Thymus (tissue), 11 donors: ENCODE data around the gene CALB2. TPM values are rescaled to one million over a fixed set of nuclear protein-coding genes. Genes with fewer than 3 reads are reported as not detected.

Experiments
- DNase-seq, 9 donors: peaks; one replicate each; pipeline ENCODE4 v3.0.0-alpha.2; 2013; ENCODE audit warnings: low spot score in 9 of 9, low read depth in 6 of 9, missing footprints in 1 of 9
- H3K27ac ChIP-seq, 2 donors: one replicate each; pipeline ENCODE4 v1.5.1; 2013; ENCODE audit warnings: control low read depth in 1 of 2, low read depth in 1 of 2, low read length in 1 of 2, mild to moderate bottlenecking in 1 of 2, moderate library complexity in 1 of 2
- H3K27me3 ChIP-seq, 2 donors: one replicate each; pipeline ENCODE4 v1.5.1; 2013; ENCODE audit warnings: low read length in 1 of 2; ENCODE audit not compliant: control insufficient read depth in 2 of 2, insufficient read depth in 1 of 2
- H3K36me3 ChIP-seq, 2 donors: one replicate each; pipeline ENCODE4 v1.5.1; 2013; ENCODE audit warnings: low read length in 1 of 2, mild to moderate bottlenecking in 1 of 2, moderate library complexity in 1 of 2; ENCODE audit not compliant: control insufficient read depth in 2 of 2, insufficient read depth in 2 of 2
- H3K4me1 ChIP-seq, 2 donors: one replicate each; pipeline ENCODE4 v1.5.1; 2013; ENCODE audit warnings: low read length in 2 of 2; ENCODE audit not compliant: control insufficient read depth in 2 of 2, insufficient read depth in 2 of 2
- H3K4me3 ChIP-seq, 2 donors: one replicate each; pipeline ENCODE4 v1.5.1; 2013; ENCODE audit warnings: low read length in 2 of 2, control low read depth in 1 of 2, mild to moderate bottlenecking in 1 of 2
- H3K9me3 ChIP-seq, 2 donors: one replicate each; pipeline ENCODE4 v1.5.1; 2013; ENCODE audit warnings: low read length in 1 of 2, mild to moderate bottlenecking in 1 of 2; ENCODE audit not compliant: control insufficient read depth in 2 of 2, insufficient read depth in 1 of 2
- WGBS: extraction: QIAGEN DNeasy Blood & Tissue Kit; methylation state at CpG from one replicate; pipeline ENCODE4 v1.1.7; 2013; 5-methylcytosine and 5-hydroxymethylcytosine counted together
- polyA plus RNA-seq: library from polyadenylated mRNA; stranded (reverse); fragments of 200-250 nt; gene quantifications from one replicate; pipeline ENCODE4 v1.2.3, GENCODE V29; 2013
- total RNA-seq: library from RNA; stranded (reverse); fragments of 120-200 nt; gene quantifications from one replicate; pipeline ENCODE4 v1.2.4, GENCODE V29; 2013
- donor health status: healthy.

Gene CALB2
- total and polyA plus RNA-seq, 2 donors: 0.24 to 0.78 TPM

DNA sequence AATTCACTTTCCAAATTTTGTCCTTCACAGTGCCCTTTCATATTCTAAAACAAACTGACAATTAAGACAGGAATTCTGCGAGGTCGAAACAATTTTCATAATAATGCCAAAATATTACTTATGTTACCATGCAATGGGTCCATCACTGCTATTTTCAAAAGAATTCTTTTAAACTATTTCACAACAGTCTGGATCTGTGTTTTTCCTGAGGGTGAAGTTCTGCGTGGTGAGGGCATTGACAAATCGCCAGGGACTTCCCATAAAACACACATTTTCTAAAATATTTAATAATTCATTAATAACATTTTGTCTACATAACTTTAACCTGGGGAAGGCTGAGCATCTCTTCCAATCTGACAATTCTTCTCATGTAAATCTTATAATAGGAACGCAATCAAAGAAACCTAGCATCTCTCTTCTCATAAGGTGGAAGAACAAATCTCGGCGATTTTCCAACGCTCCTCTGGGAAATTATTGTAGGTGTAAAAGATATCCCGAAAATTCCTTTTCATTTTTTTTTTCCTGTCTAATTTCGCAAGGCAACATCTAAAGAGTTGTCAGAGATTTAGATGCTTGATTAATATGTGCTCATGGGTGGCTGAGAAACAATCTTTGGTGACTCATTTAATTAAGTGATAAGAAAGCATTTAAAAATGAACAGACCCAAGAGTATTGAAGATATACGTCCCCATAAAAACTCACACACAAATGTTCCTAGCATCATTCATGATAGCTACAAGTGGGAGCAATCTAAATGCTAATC is 41.5 kb downstream of the CALB2 start:
- no peaks in the 10 kb centered on the region for H3K4me1 ChIP-seq
- peaks cover 0 to 4% of the 10 kb centered on the region in 2 donors for H3K9me3 ChIP-seq
- H3K36me3 ChIP-seq: no peaks in the 10 kb centered on the region
- no peak overlapping the region for H3K27ac ChIP-seq
- 95% methylated on average over 11 of the region's 11 CpGs for WGBS
- H3K4me3 ChIP-seq: no peak overlapping the region
- no peaks in the 10 kb centered on the region for H3K27me3 ChIP-seq
- DNase-seq: no peak

DNA sequence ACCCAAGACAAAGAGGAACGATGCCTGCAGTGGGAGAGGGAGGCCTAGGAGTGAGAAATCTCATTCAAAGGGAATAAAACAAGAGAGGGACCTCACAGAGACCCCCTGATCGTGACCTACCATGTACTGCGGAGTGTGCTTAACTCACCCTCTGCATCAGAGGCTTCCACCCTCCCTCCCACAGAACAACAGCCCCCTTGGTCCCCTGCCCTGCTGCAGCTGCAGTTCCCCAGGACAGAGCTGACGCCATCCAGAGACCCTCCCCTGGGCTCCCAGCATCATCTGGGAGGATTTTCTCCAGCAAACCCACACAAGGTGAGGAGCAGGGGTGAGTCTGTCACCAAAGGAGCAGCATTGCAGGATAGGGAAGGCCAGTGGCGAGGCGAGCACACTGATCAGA is 43.5 kb downstream of the CALB2 start:
- 74% methylated on average over 6 of the region's 6 CpGs for WGBS
- no peak for DNase-seq
- Histone ChIP-seq H3K9me3 (peaks cover 0 to 7% of the 10 kb centered on the region in 2 donors), H3K27ac (no peak overlapping the region), H3K4me3 (no peak overlapping the region), H3K27me3 (no peaks in the 10 kb centered on the region), H3K4me1 (no peaks in the 10 kb centered on the region), H3K36me3 (no peaks in the 10 kb centered on the region)

DNA sequence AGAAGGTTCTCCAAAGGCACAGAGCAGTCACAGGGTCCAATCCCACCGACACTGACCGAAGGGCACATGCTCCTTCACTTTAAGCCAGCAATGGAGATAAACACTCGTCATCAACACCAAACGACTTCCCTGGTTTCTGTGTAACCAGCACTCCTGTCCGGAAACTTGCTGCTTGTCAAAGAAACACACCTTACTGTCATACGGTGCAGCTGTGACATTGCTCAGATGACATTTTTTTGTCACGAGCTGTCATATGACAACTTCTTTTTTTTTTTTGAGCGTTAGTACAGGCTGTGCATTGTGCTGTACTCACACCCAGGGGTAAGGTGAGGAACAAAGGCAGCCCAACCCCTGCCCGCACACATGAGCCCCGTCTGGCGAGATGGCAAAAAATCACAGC is 44.2 kb downstream of the CALB2 start:
- no peaks in the 10 kb centered on the region for H3K36me3 ChIP-seq
- H3K4me1 ChIP-seq: no peaks in the 10 kb centered on the region
- H3K9me3 ChIP-seq: peaks cover 0 to 7% of the 10 kb centered on the region in 2 donors
- DNase-seq: no peak
- no peaks in the 10 kb centered on the region for H3K27me3 ChIP-seq
- H3K4me3 ChIP-seq: no peak overlapping the region
- no peak overlapping the region for H3K27ac ChIP-seq
- 88% methylated on average over 11 of the region's 11 CpGs for WGBS

DNA sequence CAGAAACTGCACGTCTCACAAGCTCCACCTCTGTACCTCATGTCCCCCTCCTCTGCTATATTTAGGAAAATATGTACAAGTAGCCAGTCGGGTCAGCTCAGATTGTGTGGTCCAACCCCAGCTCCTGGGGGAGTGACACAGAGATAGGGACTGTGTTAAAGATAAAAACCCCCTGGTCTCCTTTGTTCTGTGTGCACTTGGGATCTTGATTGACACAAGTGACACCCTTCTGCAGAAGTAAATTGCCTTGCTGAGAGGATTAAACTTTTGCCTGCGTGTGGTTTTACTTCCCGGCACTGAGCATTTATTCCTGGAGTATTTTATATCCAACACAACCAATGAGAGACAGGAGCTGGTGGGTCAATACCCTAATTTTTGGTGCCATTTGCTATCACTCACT is 45.8 kb downstream of the CALB2 start:
- WGBS: 75% methylated on average over 4 of the region's 4 CpGs
- Histone ChIP-seq H3K4me3 (no peak overlapping the region), H3K27me3 (no peaks in the 10 kb centered on the region), H3K36me3 (no peaks in the 10 kb centered on the region), H3K9me3 (peaks cover 0 to 7% of the 10 kb centered on the region in 2 donors), H3K27ac (no peak overlapping the region), H3K4me1 (no peaks in the 10 kb centered on the region)
- no peak for DNase-seq

DNA sequence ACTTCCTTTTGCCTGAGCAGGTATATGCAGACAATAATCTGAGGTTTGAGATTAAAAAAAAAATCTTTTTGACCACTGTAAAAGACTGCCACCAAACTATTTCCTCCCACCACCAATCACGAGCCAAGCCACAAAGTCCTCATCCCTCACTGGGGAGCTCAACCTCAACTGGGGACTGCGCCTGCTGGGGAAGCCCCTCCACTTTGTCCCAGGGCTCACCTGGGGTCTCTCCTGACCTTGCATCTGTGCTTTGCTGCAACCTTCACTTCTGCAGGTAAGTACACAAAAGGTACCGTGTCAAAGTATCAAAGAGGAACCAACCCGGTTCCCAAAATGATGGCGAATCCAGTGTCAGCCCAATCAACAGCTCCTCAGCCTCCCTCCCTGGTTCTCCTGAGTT is 47.8 kb downstream of the CALB2 start:
- H3K9me3 ChIP-seq: peaks cover 0 to 7% of the 10 kb centered on the region in 2 donors
- DNase-seq: no peak
- no peaks in the 10 kb centered on the region for H3K4me1 ChIP-seq
- no peaks in the 10 kb centered on the region for H3K36me3 ChIP-seq
- H3K4me3 ChIP-seq: no peak overlapping the region
- no peaks in the 10 kb centered on the region for H3K27me3 ChIP-seq
- 66% methylated on average over 5 of the region's 5 CpGs for WGBS
- H3K27ac ChIP-seq: no peak overlapping the region

DNA sequence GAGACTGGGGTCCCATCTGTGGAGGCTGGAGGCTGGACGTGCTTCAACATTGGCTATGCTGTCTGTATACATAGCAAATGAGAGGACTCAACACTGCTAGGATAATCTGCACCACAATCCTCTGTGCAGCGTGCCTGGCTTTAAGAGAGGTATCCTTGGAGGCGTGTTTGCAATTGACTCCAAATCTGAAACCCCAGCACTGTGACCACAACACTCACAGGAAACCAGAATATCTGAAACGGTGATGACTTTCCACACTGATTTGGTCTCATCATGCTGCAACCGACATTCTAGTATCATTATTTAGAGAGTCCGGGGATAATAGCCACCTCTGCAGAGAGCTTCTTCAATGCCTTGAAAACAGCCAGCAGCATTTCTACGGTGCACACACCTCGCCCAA is 48.2 kb downstream of the CALB2 start:
- DNase-seq: no peak

DNA sequence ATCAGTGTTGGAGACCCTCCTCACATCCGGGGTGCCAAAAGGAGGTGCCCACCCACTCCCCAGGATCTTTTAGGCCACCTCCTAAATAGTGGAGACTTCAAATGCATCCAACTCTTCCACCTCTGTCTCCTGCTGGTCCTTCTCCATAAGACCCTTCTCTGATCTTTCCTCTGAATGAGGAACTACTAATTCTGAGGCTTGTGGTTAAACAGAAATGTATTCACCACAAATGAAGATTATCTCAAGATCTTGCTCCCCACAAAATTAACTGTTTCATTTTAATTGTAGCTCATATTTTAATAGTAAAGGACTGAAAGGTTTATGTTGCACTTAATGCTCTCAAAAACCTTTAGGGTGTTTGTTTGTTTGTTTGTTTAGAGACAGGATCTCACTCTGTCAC is 49.2 kb downstream of the CALB2 start:
- WGBS: 70% methylated on average over 1 of the region's 1 CpG
- Histone ChIP-seq H3K27ac (no peak overlapping the region), H3K4me1 (no peaks in the 10 kb centered on the region), H3K36me3 (no peaks in the 10 kb centered on the region), H3K4me3 (no peak overlapping the region), H3K9me3 (peaks cover 0 to 7% of the 10 kb centered on the region in 2 donors), H3K27me3 (peaks cover 0 to 3% of the 10 kb centered on the region in 2 donors)
- DNase-seq: no peak

More for the DNA sequence above, 48.2 kb downstream of the CALB2 start:
- Histone ChIP-seq H3K27me3 (no peaks in the 10 kb centered on the region), H3K4me3 (no peak overlapping the region), H3K4me1 (no peaks in the 10 kb centered on the region), H3K27ac (no peak overlapping the region), H3K9me3 (peaks cover 0 to 7% of the 10 kb centered on the region in 2 donors), H3K36me3 (no peaks in the 10 kb centered on the region)
- WGBS: 43% methylated on average over 8 of the region's 8 CpGs

DNA sequence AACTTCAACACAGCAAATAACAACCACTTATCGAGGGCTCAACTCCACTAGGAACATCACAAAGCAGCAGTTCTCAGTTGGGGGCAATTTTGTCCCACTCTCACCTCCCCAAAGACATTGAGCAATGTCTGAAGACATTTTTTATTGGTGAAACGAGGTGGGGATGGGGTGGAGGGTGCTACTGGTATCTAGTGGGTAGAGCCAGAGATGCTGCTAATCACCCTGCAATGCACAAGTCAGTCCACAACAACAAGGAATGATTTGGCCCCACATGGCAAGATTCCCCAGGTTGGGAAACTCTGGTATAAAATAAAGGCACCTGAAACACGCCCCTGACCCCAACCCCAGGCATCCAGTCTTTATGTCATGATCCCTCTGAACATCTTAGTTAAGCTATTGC is 50.0 kb downstream of the CALB2 start:
- Histone ChIP-seq H3K4me1 (no peaks in the 10 kb centered on the region), H3K4me3 (no peak overlapping the region), H3K27ac (no peak overlapping the region), H3K27me3 (peaks cover 2 to 3% of the 10 kb centered on the region in 2 donors), H3K36me3 (no peaks in the 10 kb centered on the region), H3K9me3 (peaks cover 0 to 7% of the 10 kb centered on the region in 2 donors)
- DNase-seq: no peak
- 69% methylated on average over 3 of the region's 3 CpGs for WGBS

DNA sequence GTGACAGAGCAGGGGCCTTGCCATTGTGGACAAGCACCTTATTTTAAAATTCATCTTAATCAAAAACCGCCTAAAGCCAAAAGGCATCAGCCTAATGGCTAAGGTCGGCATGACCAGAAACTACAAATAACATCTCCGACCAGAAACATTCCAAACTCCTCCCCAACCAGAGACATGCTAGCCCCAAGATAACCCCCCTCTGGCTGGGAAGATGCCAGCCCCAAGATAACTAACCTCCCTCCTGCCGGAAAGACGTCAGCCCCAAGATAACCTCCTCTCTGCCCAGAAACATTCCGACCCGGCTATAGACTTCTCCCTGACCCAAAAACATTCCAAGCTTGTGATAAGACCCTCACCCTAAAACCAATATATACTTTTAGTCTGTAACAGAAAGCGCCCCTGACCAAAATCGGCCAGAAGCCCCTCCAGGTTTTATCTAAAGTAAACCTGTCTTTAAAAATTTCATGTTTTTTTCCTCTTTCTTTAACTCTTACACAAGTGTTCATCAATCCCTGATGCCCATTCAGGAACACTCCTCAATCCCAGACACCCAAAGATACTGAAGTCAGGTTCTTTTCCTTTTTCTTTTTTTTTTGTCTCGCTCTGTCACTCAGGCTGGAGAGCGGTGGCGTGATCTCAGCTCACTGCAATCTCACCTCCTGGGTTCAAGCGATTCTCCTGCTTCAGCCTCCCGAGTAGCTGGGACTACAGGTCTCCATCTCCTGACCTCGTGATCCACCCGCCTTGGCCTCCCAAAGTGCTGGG is 50.7 kb downstream of the CALB2 start:
- Histone ChIP-seq H3K27me3 (peaks cover 2 to 3% of the 10 kb centered on the region in 2 donors), H3K9me3 (peaks cover 0 to 7% of the 10 kb centered on the region in 2 donors), H3K4me1 (no peaks in the 10 kb centered on the region), H3K4me3 (no peak overlapping the region), H3K27ac (no peak overlapping the region), H3K36me3 (no peaks in the 10 kb centered on the region)
- DNase-seq: no peak
- 82% methylated on average over 16 of the region's 16 CpGs for WGBS
